ENCODE measurements around the gene PPP1R37. TPM values are rescaled to one million over a fixed set of nuclear protein-coding genes. Genes with fewer than 3 reads are reported as not detected.

Gene PPP1R37
- total and polyA plus RNA-seq, 4 experiments from 2014 or later = 0.31 to 26.2 (median 13.3) TPM

- H3K36me3 Mint-ChIP-seq = peaks cover 28 to 59% of the 10 kb centered on the region in 2 donors
- H3K36me3 ChIP-seq (ENCODE audit: insufficient read depth, low read length) = peaks cover 50% of the 10 kb centered on the region
Measured at GRCh38 chr19:45061965-45062364, 31.0 kb upstream of the PPP1R37 start.

GRCh38 chr19:45063851-45064801 lies 28.9 kb upstream of the PPP1R37 start:
- Mint-ChIP-seq H3K9me3 (no peaks in the 10 kb centered on the region), H3K27ac (no peak overlapping the region)
- no peak overlapping the region for H3K4me3 ChIP-seq (ENCODE audit: low read length in 2 of 2)

More at GRCh38 chr19:45061965-45062364, 31.0 kb upstream of the PPP1R37 start:
- ChIA-PET CTCF (ENCODE audit: partially characterized antibody) (interaction anchor here (0.6 to 1.5 kb wide), 2 partner anchors 31 to 38 kb away, joined by 3 to 5 read pairs; no protein-coding TSS in a partner anchor), POLR2A (ENCODE audit: partially characterized antibody) (interaction anchor here (0.9 to 1.9 kb wide), 2 partner anchors 11 to 17 kb away, joined by 3 to 4 read pairs; partner anchors contain the start of gene GEMIN7)
- DNase-seq = no peak
- Mint-ChIP-seq H3K4me3 (no peak overlapping the region), H3K27ac (no peak overlapping the region), H3K4me1 (peaks cover 0 to 6% (median 4%) of the 10 kb centered on the region in 4 donors), H3K27me3 (no peaks in the 10 kb centered on the region), H3K9me3 (no peaks in the 10 kb centered on the region)
- Histone ChIP-seq H3K4me1 (ENCODE audit: insufficient read depth, low read length) (no peaks in the 10 kb centered on the region), H3K4me3 (ENCODE audit: low read length in 2 of 2) (no peak overlapping the region), H3K27me3 (ENCODE audit: insufficient read depth, low read length) (no peaks in the 10 kb centered on the region), H3K9me3 (ENCODE audit: control insufficient read depth in 1 of 2, low read length in 2 of 2) (no peaks in the 10 kb centered on the region), H3K27ac (ENCODE audit: low read depth, low read length) (no peak overlapping the region)
- intact Hi-C loops (cut with micrococcal nuclease) = no loop called here

DNA sequence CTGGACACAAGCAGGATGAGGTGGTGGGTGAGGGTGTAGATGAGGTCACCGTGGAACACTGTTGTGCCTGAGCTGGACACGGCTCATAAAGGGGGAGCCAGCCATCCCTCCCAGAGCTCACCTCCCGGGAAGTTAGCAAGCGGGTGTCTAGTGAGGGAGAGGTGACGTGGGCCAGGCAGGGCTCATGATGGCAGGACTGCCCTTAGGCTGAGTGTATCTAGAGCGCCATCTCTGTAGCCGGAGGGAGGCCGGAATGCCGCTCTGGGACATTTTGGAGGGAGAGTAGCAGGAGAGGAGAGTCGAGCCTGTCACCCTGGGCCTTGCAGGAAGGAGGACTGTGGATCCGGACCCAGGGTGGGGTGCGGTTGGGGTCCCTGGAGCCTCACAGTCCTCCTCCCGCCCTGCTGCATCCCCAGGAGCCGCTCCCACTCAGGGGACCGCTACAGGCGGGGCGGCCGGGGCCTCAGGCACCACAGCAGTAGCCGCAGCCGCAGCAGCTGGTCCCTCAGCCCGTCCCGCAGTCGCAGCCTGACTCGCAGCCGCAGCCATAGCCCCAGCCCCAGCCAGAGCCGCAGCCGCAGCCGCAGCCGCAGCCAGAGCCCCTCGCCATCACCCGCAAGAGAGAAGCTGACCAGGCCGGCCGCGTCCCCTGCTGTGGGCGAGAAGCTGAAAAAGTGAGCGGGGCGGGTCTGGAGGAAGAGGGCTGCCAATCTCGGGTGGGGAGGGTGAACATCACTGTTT lies 25.9 kb upstream of the PPP1R37 start:
- Mint-ChIP-seq H3K27ac (peak overlapping the region in 4 of 7 donors; percentile 55 to 73 (median 58)), H3K9me3 (no peaks in the 10 kb centered on the region), H3K36me3 (peaks cover 19 to 46% of the 10 kb centered on the region in 2 donors), H3K27me3 (no peaks in the 10 kb centered on the region), H3K4me3 (no peak overlapping the region), H3K4me1 (no peaks in the 10 kb centered on the region)
- no peak overlapping the region for H3K4me3 ChIP-seq (ENCODE audit: low read length in 2 of 2)
- no peak for DNase-seq
- no peaks in the 10 kb centered on the region for H3K4me1 ChIP-seq (ENCODE audit: insufficient read depth, low read length)
- H3K36me3 ChIP-seq (ENCODE audit: insufficient read depth, low read length) = peaks cover 38% of the 10 kb centered on the region
- intact Hi-C loops (cut with micrococcal nuclease) = no loop called here
- no peak overlapping the region for H3K27ac ChIP-seq (ENCODE audit: low read depth, low read length)
- H3K27me3 ChIP-seq (ENCODE audit: insufficient read depth, low read length) = no peaks in the 10 kb centered on the region
- ChIA-PET CTCF (ENCODE audit: partially characterized antibody) (no interaction called here), POLR2A (ENCODE audit: partially characterized antibody) (no interaction called here)
- H3K9me3 ChIP-seq (ENCODE audit: control insufficient read depth in 1 of 2, low read length in 2 of 2) = no peaks in the 10 kb centered on the region

More at GRCh38 chr19:45063851-45064801, 28.9 kb upstream of the PPP1R37 start:
- Mint-ChIP-seq H3K27me3 (no peaks in the 10 kb centered on the region), H3K4me3 (no peak overlapping the region), H3K4me1 (peaks cover 0 to 6% (median 3%) of the 10 kb centered on the region in 4 donors), H3K36me3 (peaks cover 17 to 48% of the 10 kb centered on the region in 2 donors)
- H3K27ac ChIP-seq (ENCODE audit: low read depth, low read length) = no peak overlapping the region
- H3K9me3 ChIP-seq (ENCODE audit: control insufficient read depth in 1 of 2, low read length in 2 of 2) = no peaks in the 10 kb centered on the region
- H3K36me3 ChIP-seq (ENCODE audit: insufficient read depth, low read length) = peaks cover 47% of the 10 kb centered on the region
- intact Hi-C loops (cut with micrococcal nuclease) = no loop called here
- no peak for DNase-seq
- H3K27me3 ChIP-seq (ENCODE audit: insufficient read depth, low read length) = no peaks in the 10 kb centered on the region
- ChIA-PET CTCF (ENCODE audit: partially characterized antibody) (no interaction called here), POLR2A (ENCODE audit: partially characterized antibody) (interaction anchor here (1.2 kb wide), 1 partner anchor 28 kb away, joined by 3 read pairs; no protein-coding TSS in a partner anchor)
- H3K4me1 ChIP-seq (ENCODE audit: insufficient read depth, low read length) = no peaks in the 10 kb centered on the region

- POLR2A ChIA-PET (ENCODE audit: partially characterized antibody) = no interaction called here
- Mint-ChIP-seq H3K27me3 (no peaks in the 10 kb centered on the region), H3K27ac (no peak overlapping the region), H3K4me3 (no peak overlapping the region), H3K9me3 (no peaks in the 10 kb centered on the region), H3K4me1 (no peaks in the 10 kb centered on the region), H3K36me3 (peaks cover 13 to 43% of the 10 kb centered on the region in 2 donors)
- CTCF ChIA-PET (ENCODE audit: partially characterized antibody) = interaction anchor here (1.0 kb wide), 1 partner anchor 9 kb away, joined by 4 read pairs; no protein-coding TSS in a partner anchor
- Histone ChIP-seq H3K27me3 (ENCODE audit: insufficient read depth, low read length) (no peaks in the 10 kb centered on the region), H3K9me3 (ENCODE audit: control insufficient read depth in 1 of 2, low read length in 2 of 2) (no peaks in the 10 kb centered on the region), H3K4me1 (ENCODE audit: insufficient read depth, low read length) (no peaks in the 10 kb centered on the region), H3K27ac (ENCODE audit: low read depth, low read length) (no peak overlapping the region), H3K36me3 (ENCODE audit: insufficient read depth, low read length) (peaks cover 35% of the 10 kb centered on the region), H3K4me3 (ENCODE audit: low read length in 2 of 2) (no peak overlapping the region)
- DNase-seq = peak in 1 of 5 donors; percentile 2
- intact Hi-C loops (cut with micrococcal nuclease) = no loop called here
Measured at GRCh38 chr19:45068041-45068440, 24.9 kb upstream of the PPP1R37 start.

DNA sequence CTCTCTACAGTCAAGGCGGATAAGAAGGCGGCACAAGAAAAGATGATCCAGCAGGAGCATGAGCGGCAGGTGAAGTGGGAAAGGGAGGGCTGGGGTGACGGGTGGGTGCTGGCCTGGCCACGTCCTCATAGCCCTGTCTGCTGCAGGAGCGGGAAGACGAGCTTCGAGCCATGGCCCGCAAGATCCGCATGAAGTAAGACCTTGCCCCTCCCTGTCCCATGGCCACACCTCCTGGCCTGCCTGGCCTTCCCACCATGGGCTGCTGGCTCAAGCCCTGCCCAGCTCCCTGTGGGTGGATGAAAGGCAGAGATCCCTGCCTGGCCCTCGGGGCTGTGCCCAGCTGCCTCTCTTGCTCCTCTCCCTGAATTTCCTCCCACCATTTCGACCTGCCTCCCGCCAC lies 23.9 kb upstream of the PPP1R37 start:
- Mint-ChIP-seq H3K27me3 (no peaks in the 10 kb centered on the region), H3K36me3 (peaks cover 12 to 43% of the 10 kb centered on the region in 2 donors), H3K27ac (peak overlapping the region in 1 of 7 donors; percentile 89), H3K4me1 (no peaks in the 10 kb centered on the region), H3K9me3 (no peaks in the 10 kb centered on the region), H3K4me3 (no peak overlapping the region)
- peaks cover 35% of the 10 kb centered on the region for H3K36me3 ChIP-seq (ENCODE audit: insufficient read depth, low read length)
- H3K9me3 ChIP-seq (ENCODE audit: control insufficient read depth in 1 of 2, low read length in 2 of 2) = no peaks in the 10 kb centered on the region
- DNase-seq = peak in 1 of 5 donors; percentile 9
- ChIA-PET POLR2A (ENCODE audit: partially characterized antibody) (interaction anchor here (0.7 kb wide), 1 partner anchor 30 kb away, joined by 4 read pairs; no protein-coding TSS in a partner anchor), CTCF (ENCODE audit: partially characterized antibody) (no interaction called here)
- H3K27me3 ChIP-seq (ENCODE audit: insufficient read depth, low read length) = no peaks in the 10 kb centered on the region
- H3K27ac ChIP-seq (ENCODE audit: low read depth, low read length) = no peak overlapping the region
- intact Hi-C loops (cut with micrococcal nuclease) = no loop called here
- no peak overlapping the region for H3K4me3 ChIP-seq (ENCODE audit: low read length in 2 of 2)
- H3K4me1 ChIP-seq (ENCODE audit: insufficient read depth, low read length) = no peaks in the 10 kb centered on the region

- no peak for DNase-seq
- ChIA-PET CTCF (ENCODE audit: partially characterized antibody) (no interaction called here), POLR2A (ENCODE audit: partially characterized antibody) (no interaction called here)
- Mint-ChIP-seq H3K4me1 (peaks cover 0 to 9% (median 4%) of the 10 kb centered on the region in 4 donors), H3K9me3 (no peaks in the 10 kb centered on the region), H3K27ac (no peak overlapping the region), H3K4me3 (peak overlapping the region in 1 of 8 donors; percentile 49), H3K27me3 (no peaks in the 10 kb centered on the region), H3K36me3 (peaks cover 12 to 41% of the 10 kb centered on the region in 2 donors)
- Histone ChIP-seq H3K27me3 (ENCODE audit: insufficient read depth, low read length) (no peaks in the 10 kb centered on the region), H3K36me3 (ENCODE audit: insufficient read depth, low read length) (peaks cover 30% of the 10 kb centered on the region), H3K4me1 (ENCODE audit: insufficient read depth, low read length) (peaks cover 6% of the 10 kb centered on the region), H3K9me3 (ENCODE audit: control insufficient read depth in 1 of 2, low read length in 2 of 2) (no peaks in the 10 kb centered on the region), H3K27ac (ENCODE audit: low read depth, low read length) (no peak overlapping the region), H3K4me3 (ENCODE audit: low read length in 2 of 2) (no peak overlapping the region)
- intact Hi-C loops (cut with micrococcal nuclease) = loop anchor here (10.0 kb wide), 1 partner anchor 115 kb away; the partner anchor contains the start of gene CLPTM1
Measured at GRCh38 chr19:45070214-45070613, 22.8 kb upstream of the PPP1R37 start.

All from CD4-positive, alpha-beta memory T cell (primary cell).